H1 (cell line): ENCODE measurements around the gene MBNL3. TPM values are rescaled to one million over a fixed set of nuclear protein-coding genes. Genes with fewer than 3 reads are reported as not detected.

Source experiments
- CBX8 ChIP-seq: fragments of 300-800, 300-1000 bp; sonication (generic); IDR thresholded peaks from 2 replicates; pipeline ENCODE4 v1.7.1; 2016; ENCODE audit warnings: low read depth, low read length, borderline replicate concordance
- HDAC6 ChIP-seq: IDR thresholded peaks from one replicate; pipeline ENCODE4 v1.7.1; 2012; ENCODE audit warnings: low read depth, mild to moderate bottlenecking, inconsistent platforms, low read length, moderate library complexity
- KDM5A ChIP-seq: fragments of 200-600 bp; IDR thresholded peaks from 2 replicates; pipeline ENCODE4 v1.7.1; 2012; ENCODE audit warnings: mild to moderate bottlenecking, low read length, inconsistent platforms, mixed read lengths
- POU5F1 ChIP-seq: IDR thresholded peaks from 2 replicates; pipeline ENCODE4 v1.6.1; 2011; ENCODE audit warnings: low read depth, mild to moderate bottlenecking, low read length, moderate library complexity
- RBBP5 ChIP-seq: IDR thresholded peaks from 2 replicates; pipeline ENCODE4 v1.7.1; 2012; ENCODE audit warnings: low read depth, mild to moderate bottlenecking, inconsistent platforms, low read length, moderate library complexity, borderline replicate concordance
- YY1 ChIP-seq: IDR thresholded peaks from 2 replicates; pipeline ENCODE4 v1.6.1; 2011; ENCODE audit warnings: low read depth, mild to moderate bottlenecking, low read length
- polyA plus RNA-seq, 7 experiments: library from polyadenylated mRNA; depleted of rRNA in 3 of 7; stranded (reverse) in 5 of 7; unstranded in 2 of 7; fragments of >200 nt in 5 of 7; fragments of 200-250 nt in 2 of 7; gene quantifications; 1 replicate in 5 of 7; 2 replicates in 1 of 7; 4 replicates in 1 of 7; pipeline versions ENCODE4 v1.2.1 to v1.2.3, GENCODE V29; 2011 to 2013; ENCODE audit warnings: missing spikeins in 2 of 7, mixed read lengths in 2 of 7
- total RNA-seq: library from RNA; stranded (reverse); fragmentation: NEBNext Ultra II Directional; extraction: Animal tissue kit (Norgen Biotek cat#: 25700); gene quantifications from 2 replicates; pipeline ENCODE4 v1.2.1, GENCODE V29; 2021

MBNL3 gene
- total and polyA plus RNA-seq, 2 of the 8 experiments (the other 6 are each of a cell fraction or from before 2014, with no cell fraction given), result 3.5 to 4.3 TPM

DNA sequence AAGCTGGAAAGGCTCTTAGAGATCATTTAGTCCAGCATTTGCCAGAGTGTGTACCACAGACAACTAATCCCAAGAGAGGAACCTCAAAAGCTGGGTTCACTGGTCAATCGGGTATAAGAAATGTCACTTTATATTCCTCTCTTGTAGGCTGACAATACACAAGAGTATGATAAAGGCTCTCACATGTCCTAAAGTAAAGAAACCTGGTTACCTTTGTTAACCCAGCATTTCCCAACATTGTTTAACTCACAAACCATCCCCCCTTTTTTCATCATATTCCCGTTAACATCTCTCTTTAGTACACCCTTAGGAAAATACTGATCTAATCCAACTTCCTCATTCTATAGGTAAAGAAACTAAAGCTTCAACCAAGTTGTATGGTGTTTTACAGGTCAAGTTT is 74.4 kb downstream of the MBNL3 start (continued):
- TF ChIP-seq KDM5A, result no peak
- no peak for TF ChIP-seq HDAC6
- TF ChIP-seq CBX8, result no peak
- TF ChIP-seq POU5F1, result no peak
- TF ChIP-seq YY1, result no peak
- TF ChIP-seq RBBP5, result no peak
